ENCODE measurements around the gene ACOX2. TPM values are rescaled to one million over a fixed set of nuclear protein-coding genes. Genes with fewer than 3 reads are reported as not detected.

The ACOX2 gene
- total and polyA plus RNA-seq, 2 of the 8 experiments (the other 6 are each of a cell fraction or from before 2014, with no cell fraction given): 3.2 to 9.2 TPM

DNA sequence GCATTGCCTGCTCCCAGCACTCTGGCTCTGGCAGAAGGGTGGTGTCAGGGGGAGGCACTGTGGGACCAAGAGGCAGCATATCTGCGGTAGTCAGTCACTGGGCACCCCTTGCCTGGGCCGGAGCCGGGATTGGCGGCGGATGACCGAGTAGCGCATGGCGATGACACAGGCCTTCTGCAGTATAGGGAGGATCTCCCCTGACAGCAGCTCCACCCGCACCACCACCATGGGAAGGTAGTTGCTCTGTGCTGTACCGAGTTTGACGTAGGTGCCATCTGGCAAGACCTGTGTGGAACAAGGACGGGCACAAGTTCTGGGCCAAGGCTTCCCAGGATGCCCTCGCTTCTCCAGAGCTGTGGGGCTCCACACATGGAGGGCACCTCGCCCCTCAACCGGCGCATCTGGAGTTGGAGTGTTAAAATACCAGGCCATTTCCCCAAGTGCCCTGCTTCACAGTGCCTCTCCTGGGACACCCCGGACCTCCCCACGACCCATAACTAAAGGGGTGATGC is 6.6 kb downstream of the ACOX2 start:
- Histone ChIP-seq H2BK5ac (ENCODE audit: low read depth, low read length) (no peak overlapping the region), H3K56ac (replicated peaks; ENCODE audit: insufficient read length, low read depth, low read length) (no peak overlapping the region), H3K9ac (replicated peaks in 1 of 4; ENCODE audit: extremely low read depth in 1 of 4, low read depth in 3 of 4, low read length in 3 of 4) (no peak overlapping the region), H4K20me1 (replicated peaks in 1 of 2; ENCODE audit: control insufficient read depth in 1 of 2, insufficient read depth in 2 of 2, low read length in 2 of 2) (no peaks in the 10 kb centered on the region), H3K23me2 (ENCODE audit: low read depth, low read length) (no peaks in the 10 kb centered on the region), H3K4ac (replicated peaks; ENCODE audit: insufficient read length, low read depth, low read length) (no peak overlapping the region), H3K9me3 (ENCODE audit: insufficient read depth in 2 of 2, low read depth in 1 of 2, low read length in 1 of 2) (no peaks in the 10 kb centered on the region), H4K8ac (ENCODE audit: extremely low read depth, insufficient read depth, low read length) (no peak overlapping the region; the same call in 1 of the 2 replicates), H3K79me2 (ENCODE audit: control insufficient read depth in 1 of 2, insufficient read depth in 2 of 2, low read length in 2 of 2) (no peaks in the 10 kb centered on the region), H2BK120ac (replicated peaks; ENCODE audit: low read depth, low read length) (no peak overlapping the region), H3K4me1 (replicated peaks in 1 of 4; ENCODE audit: control insufficient read depth in 3 of 4, insufficient read depth in 4 of 4, low read length in 3 of 4) (peaks cover 3 to 8% (median 6%) of the 10 kb centered on the region in 4 experiments; a peak in 6 of 7 replicates), H3K23ac (ENCODE audit: insufficient read length) (no peak overlapping the region), H2BK15ac (ENCODE audit: low read length) (no peak overlapping the region), H3K36me3 (ENCODE audit: control insufficient read depth in 2 of 4, insufficient read depth in 4 of 4, low read length in 3 of 4) (no peaks in the 10 kb centered on the region), H3K4me2 (ENCODE audit: insufficient read depth in 1 of 2, low read depth in 2 of 2, low read length in 2 of 2) (no peak overlapping the region), H4K5ac (ENCODE audit: insufficient read length, low read depth, low read length) (no peak overlapping the region), H2AK5ac (ENCODE audit: low read depth, low read length) (no peak overlapping the region), H3K4me3 (ENCODE audit: extremely low read depth in 1 of 4, insufficient read depth in 2 of 4, low read depth in 3 of 4, low read length in 4 of 4) (no peak overlapping the region), H2BK20ac (ENCODE audit: low read length) (no peak overlapping the region), H3K14ac (ENCODE audit: insufficient read length) (no peak overlapping the region), H3K79me1 (ENCODE audit: low read depth, low read length) (no peaks in the 10 kb centered on the region), H4K91ac (replicated peaks; ENCODE audit: insufficient read length, low read length) (peak overlapping the region; percentile 57), H2BK12ac (ENCODE audit: low read depth, low read length) (peak overlapping the region; percentile 40; the same call in 1 of the 2 replicates), H3K18ac (ENCODE audit: extremely low read depth, low read length) (no peak overlapping the region), H3K27ac (ENCODE audit: low read depth, low read length) (no peak overlapping the region), H3K27me3 (replicated peaks in 1 of 4; ENCODE audit: control insufficient read depth in 3 of 4, extremely low read depth in 1 of 4, insufficient read depth in 3 of 4, low read length in 3 of 4) (no peaks in the 10 kb centered on the region), H2AFZ (ENCODE audit: low read length) (no peak overlapping the region)
- ChIA-PET POLR2A (ENCODE audit: partially characterized antibody) (no interaction called here), CTCF (ENCODE audit: partially characterized antibody) (interaction anchor here (0.9 to 7.2 kb wide), 31 partner anchors 9 to 352 kb away, joined by 3 to 68 read pairs (median 5); partner anchors contain the start of genes ACOX2, FAM107A and KCTD6)
- TF ChIP-seq CHD1 (IDR thresholded peaks at IDR 0.05; ENCODE audit: low read depth, low read length) (no peak), TAF7 (optimal IDR thresholded peaks at IDR 0.05; ENCODE audit: borderline replicate concordance, low read depth, low read length) (no peak), SP2 (IDR thresholded peaks at IDR 0.05; ENCODE audit: low read length) (no peak), BACH1 (IDR thresholded peaks at IDR 0.05; ENCODE audit: low read length) (no peak)
- DNase-seq (ENCODE audit: low read depth in 1 of 2, low spot score in 2 of 2) (no peak), FAIRE-seq (no peak)
- WGBS, 2 experiments (ENCODE audit: extremely low coverage in 1 of 2, insufficient coverage in 1 of 2, insufficient read length in 1 of 2, insufficient replicate concordance in 2 of 2, low coverage in 1 of 2, low lambda C conversion rate in 2 of 2, missing lambda C conversion rate in 1 of 2): 83% methylated on average over 18 of the region's 18 CpGs; no CpG with 5 or more reads in 1 of the 2 experiments

Measured in H1 (cell line).